ENCODE measurements around the gene TMCC1. TPM values are rescaled to one million over a fixed set of nuclear protein-coding genes. Genes with fewer than 3 reads are reported as not detected.

TMCC1 gene
- total and polyA plus RNA-seq, 10 of the 15 experiments (the other 5 are each of a cell fraction or from before 2014, with no cell fraction given), result 2.3 to 21.1 (median 8.4) TPM

- no peak for TF ChIP-seq SKIL (IDR thresholded peaks at IDR 0.05; ENCODE audit: low read depth, poor library complexity, severe bottlenecking)
- TF ChIP-seq SMC3 (IDR thresholded peaks at IDR 0.05; ENCODE audit: borderline replicate concordance, low read length), result peak; percentile 90; the same call in 1 of the 2 replicates
- TF ChIP-seq NFXL1 (IDR thresholded peaks at IDR 0.05; ENCODE audit: borderline replicate concordance), result no peak
- TF ChIP-seq FOXK2 (IDR thresholded peaks at IDR 0.05), result no peak
- TF ChIP-seq ETV6 (conservative IDR thresholded peaks at IDR 0.05 in 1 of 2, IDR thresholded peaks at IDR 0.05 in 1 of 2; ENCODE audit: borderline replicate concordance in 1 of 2, low read depth in 1 of 2), result no peak
- no peak for TF ChIP-seq SRF (IDR thresholded peaks at IDR 0.05; ENCODE audit: low read depth in 2 of 2, low read length in 2 of 2)
- no peak for TF ChIP-seq RELB (IDR thresholded peaks at IDR 0.05; ENCODE audit: low read depth)
- no peak for TF ChIP-seq IRF5 (IDR thresholded peaks at IDR 0.05; ENCODE audit: borderline replicate concordance)
- TF ChIP-seq POU2F2 (IDR thresholded peaks at IDR 0.05; ENCODE audit: borderline replicate concordance, low read depth, low read length), result no peak
- TF ChIP-seq RB1 (IDR thresholded peaks at IDR 0.05; ENCODE audit: borderline replicate concordance), result no peak
- peak in 1 of 2 experiments; percentile 63; a peak in 1 of 3 replicates for TF ChIP-seq EGR1 (IDR thresholded peaks at IDR 0.05; ENCODE audit: borderline replicate concordance in 1 of 2, low read depth in 2 of 2, low read length in 2 of 2)
Observed at GRCh38 chr3:129650256-129650872, 243.1 kb downstream of the TMCC1 start (continued).

Measured in GM12878 (cell line).